Activated T-cell treated with anti-CD3 and anti-CD28 coated beads, Interleukin-2, amount 50 U/mL, for 72 hours (primary cell): Measurements from ENCODE around the gene FABP3. TPM values are rescaled to one million over a fixed set of nuclear protein-coding genes. Genes with fewer than 3 reads are reported as not detected.

Experiments used
- ATAC-seq, 2 donors: fragments of 150-1000 bp; cut with Tn5 transposase; replicated peaks in 1 of 2; 2 replicates each; pipeline ENCODE4 v1.10.0; 2021; ENCODE audit warnings: moderate library complexity in 2 of 2, mild to moderate bottlenecking in 1 of 2
- DNase-seq, 2 donors: peaks; one replicate each; pipeline ENCODE4 v3.0.0; 2021 to 2022; ENCODE audit warnings: mixed read lengths in 1 of 2
- H3K27ac Mint-ChIP-seq: one replicate; pipeline ENCODE4 v1.8.0; 2022; ENCODE audit warnings: mild to moderate bottlenecking, moderate library complexity, mixed read lengths
- H3K27me3 Mint-ChIP-seq: one replicate; pipeline ENCODE4 v1.8.0; 2022; ENCODE audit warnings: low read depth, mixed read lengths
- H3K36me3 Mint-ChIP-seq, 2 donors: one replicate each; pipeline ENCODE4 v1.8.0; 2022; ENCODE audit warnings: mixed read lengths in 2 of 2, mild to moderate bottlenecking in 1 of 2; ENCODE audit not compliant: insufficient read depth in 2 of 2
- H3K4me1 Mint-ChIP-seq: one replicate; pipeline ENCODE4 v1.8.0; 2022; ENCODE audit warnings: low read depth, mixed read lengths
- H3K4me3 Mint-ChIP-seq, 2 donors: one replicate each; pipeline ENCODE4 v1.8.0; 2022; ENCODE audit warnings: mild to moderate bottlenecking in 2 of 2, mixed read lengths in 2 of 2, moderate library complexity in 2 of 2
- H3K9me3 Mint-ChIP-seq, 2 donors: one replicate each; pipeline ENCODE4 v1.8.0; 2022; ENCODE audit warnings: mixed read lengths in 2 of 2
- total RNA-seq, 2 donors: library from RNA; stranded (reverse); gene quantifications; one replicate each; pipeline ENCODE4 v1.2.3, GENCODE V29; 2022

Gene FABP3
- total RNA-seq = not detected

DNA sequence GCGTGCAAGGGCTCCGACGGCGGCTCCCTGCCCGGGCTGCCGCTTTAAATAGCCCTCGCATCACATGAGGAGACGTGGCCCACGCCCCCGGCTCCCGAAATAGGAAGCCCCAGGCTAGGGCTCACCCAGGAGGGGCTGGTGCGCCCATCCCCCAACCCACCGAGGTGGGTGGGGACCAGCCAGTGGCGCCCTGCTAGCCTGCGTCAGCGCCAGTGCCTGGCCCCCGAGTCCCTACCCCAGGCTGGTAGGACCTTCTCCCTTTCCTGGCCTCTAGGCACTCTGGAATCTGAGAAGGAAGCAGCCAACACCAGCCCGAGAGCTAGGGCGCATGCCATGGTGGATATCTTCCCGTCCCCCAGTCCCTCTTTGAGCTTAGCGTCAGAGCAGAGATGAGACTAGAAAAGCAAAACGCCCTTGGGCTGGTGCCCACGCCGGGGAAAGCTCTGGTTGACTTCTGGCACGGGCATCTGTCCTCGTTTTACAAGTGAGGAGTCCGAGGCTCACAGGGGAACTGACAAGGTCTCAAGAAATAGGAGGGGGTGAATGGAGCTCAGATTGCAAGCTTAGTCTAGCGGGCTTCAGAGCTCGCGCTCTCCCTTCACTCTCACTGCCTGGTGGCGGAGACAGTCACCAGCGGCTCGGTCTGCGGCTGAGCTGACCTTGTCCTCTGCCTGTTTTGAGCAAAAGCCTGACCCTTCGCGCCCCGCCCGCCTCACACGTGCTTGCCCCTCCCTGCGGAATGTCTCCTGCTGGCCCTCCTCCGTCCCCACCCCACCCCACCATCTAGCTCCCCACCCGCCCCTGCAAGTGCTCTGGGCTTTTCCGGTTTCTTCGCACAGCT is at the start of gene FABP3:
TSS of gene FABP3 (minus strand) at position 21 of the 841 bp plus-strand sequence. CDS start 62 bp downstream, outside the sequence.
- Mint-ChIP-seq H3K9me3 (no peaks in the 10 kb centered on the region), H3K4me1 (peaks cover 23% of the 10 kb centered on the region), H3K4me3 (peak within 1 kb of the TSS; percentile 75 to 82), H3K27me3 (peaks cover 15% of the 10 kb centered on the region), H3K36me3 (no peaks in the 10 kb centered on the region), H3K27ac (no peak within 1 kb of the TSS)
- ATAC-seq = peak; percentile 68 to 72
- DNase-seq = peak; percentile 15 to 33

DNA sequence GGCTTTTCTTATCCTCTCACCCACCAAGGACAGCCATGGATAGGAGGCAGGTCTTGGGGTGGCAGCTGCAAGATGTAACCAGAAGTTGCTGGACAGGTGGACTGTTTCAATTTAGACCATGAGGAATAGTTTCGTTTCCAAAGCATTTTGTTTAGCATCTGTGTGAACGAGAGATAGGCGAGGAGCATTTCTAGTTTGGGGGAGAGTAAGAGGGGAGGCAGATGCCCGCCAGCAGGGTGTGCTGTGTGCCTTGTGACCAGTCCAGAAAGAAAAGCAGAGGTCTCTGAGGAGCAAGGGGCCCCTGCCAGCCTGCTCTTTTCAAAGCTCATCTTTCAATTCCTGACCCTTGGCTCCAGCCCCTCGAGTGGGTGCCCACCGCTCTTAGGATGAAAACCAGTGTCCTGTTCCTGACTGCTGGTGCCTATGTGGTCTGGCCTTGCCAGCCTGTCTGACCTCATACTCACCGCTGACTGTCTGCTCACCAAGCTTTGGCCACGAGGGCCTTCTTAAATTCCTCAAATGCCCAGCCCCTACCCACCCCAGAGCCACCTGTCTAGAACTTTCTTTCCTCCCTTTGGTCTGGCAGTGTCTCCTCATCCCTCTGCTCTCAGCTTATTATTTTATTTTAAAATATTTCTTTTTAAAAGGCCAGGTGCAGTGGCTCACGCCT is 48.6 kb upstream of the FABP3 start:
- Mint-ChIP-seq H3K27ac (no peak overlapping the region), H3K4me3 (no peak overlapping the region), H3K36me3 (no peaks in the 10 kb centered on the region), H3K9me3 (no peaks in the 10 kb centered on the region), H3K4me1 (peaks cover 8% of the 10 kb centered on the region), H3K27me3 (peaks cover 33% of the 10 kb centered on the region)
- ATAC-seq (no peak), DNase-seq (no peak)

DNA sequence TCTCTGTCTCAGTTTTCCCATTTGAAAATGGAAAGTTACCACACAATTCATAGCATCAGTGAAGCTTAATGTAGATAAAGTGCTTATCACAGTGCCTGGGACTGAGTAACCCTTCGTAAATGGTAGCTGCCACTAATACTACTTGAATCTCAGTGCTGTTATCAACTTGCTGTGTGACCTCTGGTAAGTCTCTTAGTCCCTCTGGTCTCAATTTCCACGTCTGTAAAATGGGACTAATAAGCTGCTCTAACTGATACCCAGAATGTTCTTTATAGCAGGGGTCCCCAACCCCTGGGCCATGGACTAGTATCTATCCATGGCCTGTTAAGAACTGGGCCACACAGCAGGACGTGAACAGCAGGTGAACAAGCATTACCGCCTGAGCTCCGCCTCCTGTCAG is 47.8 kb upstream of the FABP3 start:
- Mint-ChIP-seq H3K9me3 (no peaks in the 10 kb centered on the region), H3K4me3 (no peak overlapping the region), H3K27ac (no peak overlapping the region), H3K36me3 (no peaks in the 10 kb centered on the region), H3K4me1 (peaks cover 8% of the 10 kb centered on the region), H3K27me3 (peaks cover 41% of the 10 kb centered on the region)
- no peak for DNase-seq
- no peak for ATAC-seq

DNA sequence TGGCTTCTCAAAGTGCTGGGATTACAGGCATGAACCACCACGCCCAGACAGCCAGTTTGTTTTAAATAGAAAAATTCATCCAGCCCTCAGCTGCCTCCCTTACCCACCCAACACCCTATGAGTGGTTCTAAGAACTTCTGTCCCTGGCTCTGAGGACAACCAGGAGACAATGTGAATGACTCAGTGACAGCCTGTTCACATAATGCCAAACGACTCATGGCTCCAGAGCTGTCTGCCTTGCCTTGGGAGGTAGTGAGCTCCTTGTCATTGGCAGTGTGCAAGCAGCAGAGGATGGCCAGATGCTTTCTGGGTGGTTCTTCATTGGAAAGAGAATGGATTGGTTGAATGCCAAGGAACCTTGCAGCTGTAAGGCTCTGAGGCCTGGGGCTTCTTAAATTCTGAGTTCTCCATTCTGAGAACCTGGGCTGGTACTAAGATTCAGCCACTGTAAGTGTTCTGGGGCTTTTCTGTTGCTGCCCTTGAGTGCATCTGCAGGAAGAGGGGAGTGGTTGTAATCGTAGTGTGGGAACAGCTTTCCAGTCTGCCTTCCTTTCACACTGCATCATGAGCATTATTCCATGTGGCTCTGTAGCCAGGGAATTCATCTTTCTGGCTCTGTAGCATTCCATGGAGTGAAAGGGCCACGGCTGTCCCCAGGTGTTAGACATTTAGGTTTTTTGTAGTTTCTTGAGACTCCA is 45.9 kb upstream of the FABP3 start:
- DNase-seq (no peak), ATAC-seq (no peak)
- Mint-ChIP-seq H3K27me3 (peaks cover 50% of the 10 kb centered on the region), H3K27ac (no peak overlapping the region), H3K4me3 (no peak overlapping the region), H3K9me3 (no peaks in the 10 kb centered on the region), H3K36me3 (peaks cover 0 to under 1% of the 10 kb centered on the region in 2 donors), H3K4me1 (peaks cover 12% of the 10 kb centered on the region)

DNA sequence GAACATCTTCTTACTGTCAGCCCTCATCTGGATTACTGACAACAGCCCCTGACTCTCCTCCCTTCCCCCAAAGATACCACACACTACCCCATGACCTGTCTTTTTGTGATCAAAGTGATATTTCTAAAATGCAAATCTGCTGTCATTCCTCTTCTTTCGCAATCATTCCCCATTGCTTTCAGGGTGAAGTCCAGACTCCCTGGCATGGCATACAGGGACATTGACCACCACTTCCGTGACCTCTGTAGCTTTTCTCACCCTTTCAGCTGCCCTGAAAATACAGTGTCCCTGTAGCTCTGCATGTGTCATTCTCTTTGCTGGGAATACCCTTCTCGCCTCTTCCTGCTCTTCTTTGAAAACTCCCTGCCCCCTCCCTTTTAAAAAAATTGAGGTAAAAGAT is 44.3 kb upstream of the FABP3 start:
- no peak overlapping the region for H3K4me3 Mint-ChIP-seq
- H3K36me3 Mint-ChIP-seq = peaks cover 0 to 2% of the 10 kb centered on the region in 2 donors
- no peak overlapping the region for H3K27ac Mint-ChIP-seq
- peaks cover 7% of the 10 kb centered on the region for H3K4me1 Mint-ChIP-seq
- H3K27me3 Mint-ChIP-seq = peaks cover 50% of the 10 kb centered on the region
- DNase-seq = no peak
- ATAC-seq = no peak
- H3K9me3 Mint-ChIP-seq = no peaks in the 10 kb centered on the region

DNA sequence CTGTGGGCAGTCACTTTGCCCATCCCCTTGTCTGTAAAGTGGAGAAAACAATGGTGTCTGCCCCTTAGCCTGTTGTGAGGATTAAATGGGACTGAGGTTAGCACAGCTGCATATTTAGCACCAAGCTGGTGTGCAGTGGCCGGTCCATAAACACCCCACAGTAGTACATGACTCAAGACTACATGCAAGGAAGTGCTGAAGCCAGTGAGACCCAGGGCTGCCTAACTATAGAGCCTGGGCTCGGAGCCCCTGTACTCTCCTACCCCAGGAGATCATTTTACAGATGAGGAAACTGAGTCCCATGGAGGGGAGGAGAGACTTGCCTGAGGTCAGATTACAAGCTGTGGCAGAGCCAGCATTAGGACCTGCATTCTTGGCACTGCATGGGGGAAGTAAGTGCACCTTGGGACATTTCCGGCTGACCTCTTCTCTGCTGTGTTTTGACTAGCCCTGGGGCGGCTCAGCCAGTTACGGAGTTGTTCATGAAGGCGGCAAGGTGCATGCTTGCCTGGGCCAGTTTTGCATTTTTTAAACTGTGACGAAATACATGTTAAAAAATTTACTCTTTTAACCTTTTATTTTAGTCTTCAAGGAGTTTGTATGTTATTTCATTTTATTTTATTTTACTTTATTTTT is 43.3 kb upstream of the FABP3 start:
- H3K9me3 Mint-ChIP-seq = no peaks in the 10 kb centered on the region
- peaks cover 7% of the 10 kb centered on the region for H3K4me1 Mint-ChIP-seq
- ATAC-seq = no peak
- H3K4me3 Mint-ChIP-seq = no peak overlapping the region
- H3K27ac Mint-ChIP-seq = no peak overlapping the region
- no peak for DNase-seq
- peaks cover 0 to 2% of the 10 kb centered on the region in 2 donors for H3K36me3 Mint-ChIP-seq
- peaks cover 59% of the 10 kb centered on the region for H3K27me3 Mint-ChIP-seq

DNA sequence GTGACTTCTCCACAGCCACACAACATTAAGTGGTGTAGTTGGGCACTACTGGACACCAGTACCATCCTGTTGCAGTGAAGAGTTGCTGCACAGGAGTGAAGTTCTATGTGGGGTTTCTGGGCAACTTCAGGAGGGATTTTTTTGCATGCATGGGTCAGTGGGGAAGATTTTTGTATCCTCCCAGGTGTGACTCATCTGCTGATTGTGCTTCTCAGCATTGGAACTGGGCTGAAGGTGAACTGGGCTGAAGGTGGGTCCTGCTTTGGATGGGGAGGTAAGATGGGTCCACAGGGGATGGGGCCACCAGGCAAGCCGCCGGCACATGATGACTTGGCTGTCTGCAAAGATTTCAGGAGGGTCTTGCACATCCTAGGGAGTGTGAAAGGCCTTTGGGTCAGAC is 42.8 kb upstream of the FABP3 start:
- peaks cover 7% of the 10 kb centered on the region for H3K4me1 Mint-ChIP-seq
- peaks cover 0 to 2% of the 10 kb centered on the region in 2 donors for H3K36me3 Mint-ChIP-seq
- H3K27me3 Mint-ChIP-seq = peaks cover 64% of the 10 kb centered on the region
- H3K27ac Mint-ChIP-seq = no peak overlapping the region
- H3K9me3 Mint-ChIP-seq = no peaks in the 10 kb centered on the region
- DNase-seq (no peak), ATAC-seq (no peak)
- H3K4me3 Mint-ChIP-seq = no peak overlapping the region

DNA sequence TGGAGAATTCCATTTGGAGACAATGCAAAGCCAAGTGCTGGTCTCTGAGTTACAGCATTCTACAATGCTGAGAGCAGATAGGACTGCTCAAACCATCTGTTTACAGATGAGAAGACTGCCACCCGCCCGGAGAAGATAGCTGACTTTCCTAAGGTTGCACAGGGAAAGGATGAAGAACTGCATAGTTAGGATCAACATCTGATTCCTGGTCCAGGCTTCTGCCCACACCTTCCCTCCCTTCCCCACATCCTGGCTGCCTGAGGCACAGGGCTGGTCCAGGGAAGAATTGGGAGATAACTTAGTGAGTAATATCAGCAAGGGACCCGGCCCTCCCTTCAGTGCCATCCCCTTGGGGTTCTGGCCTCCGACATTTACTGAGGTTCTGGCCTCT is 42.1 kb upstream of the FABP3 start:
- H3K27me3 Mint-ChIP-seq = peaks cover 68% of the 10 kb centered on the region
- no peak overlapping the region for H3K27ac Mint-ChIP-seq
- no peak overlapping the region for H3K4me3 Mint-ChIP-seq
- peaks cover 7% of the 10 kb centered on the region for H3K4me1 Mint-ChIP-seq
- H3K9me3 Mint-ChIP-seq = no peaks in the 10 kb centered on the region
- DNase-seq (no peak), ATAC-seq (no peak)
- H3K36me3 Mint-ChIP-seq = peaks cover 0 to 2% of the 10 kb centered on the region in 2 donors

DNA sequence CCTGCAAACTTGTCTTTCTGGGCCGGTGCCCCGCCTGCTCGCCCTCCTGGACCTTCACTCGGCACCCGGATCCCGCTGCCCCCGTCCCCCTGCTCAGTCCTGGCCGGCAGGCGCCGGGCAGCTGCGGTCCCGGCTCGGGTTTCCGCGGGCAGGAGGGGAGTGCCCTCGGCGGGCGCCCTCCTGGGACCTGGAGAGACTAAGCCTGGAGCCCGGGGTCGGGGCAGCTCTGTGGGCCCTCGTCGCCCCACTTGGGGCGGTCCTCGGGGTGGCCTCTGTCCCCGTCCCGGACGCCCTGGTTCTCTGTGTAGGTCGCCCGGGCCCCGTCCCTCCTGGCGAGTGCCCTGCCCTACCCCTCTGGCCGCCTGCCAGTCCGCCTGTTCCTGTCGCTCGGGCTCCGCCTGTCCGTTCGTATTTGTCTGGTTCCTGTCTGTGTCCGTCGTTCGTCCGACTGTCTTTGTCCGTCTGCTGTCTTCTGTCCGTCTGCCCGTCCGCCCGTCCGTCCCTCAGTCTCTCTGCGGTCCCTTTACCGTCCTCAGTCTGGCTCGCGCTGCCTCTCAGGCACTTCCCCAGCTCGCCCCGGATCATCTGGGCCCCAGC is 40.6 kb upstream of the FABP3 start:
- Mint-ChIP-seq H3K27me3 (peaks cover 74% of the 10 kb centered on the region), H3K4me3 (peak overlapping the region; percentile 86 to 93), H3K4me1 (peaks cover 7% of the 10 kb centered on the region), H3K9me3 (no peaks in the 10 kb centered on the region), H3K27ac (no peak overlapping the region), H3K36me3 (peaks cover 0 to 2% of the 10 kb centered on the region in 2 donors)
- ATAC-seq (peak; percentile 56 to 66), DNase-seq (peak; percentile 36 to 47)

DNA sequence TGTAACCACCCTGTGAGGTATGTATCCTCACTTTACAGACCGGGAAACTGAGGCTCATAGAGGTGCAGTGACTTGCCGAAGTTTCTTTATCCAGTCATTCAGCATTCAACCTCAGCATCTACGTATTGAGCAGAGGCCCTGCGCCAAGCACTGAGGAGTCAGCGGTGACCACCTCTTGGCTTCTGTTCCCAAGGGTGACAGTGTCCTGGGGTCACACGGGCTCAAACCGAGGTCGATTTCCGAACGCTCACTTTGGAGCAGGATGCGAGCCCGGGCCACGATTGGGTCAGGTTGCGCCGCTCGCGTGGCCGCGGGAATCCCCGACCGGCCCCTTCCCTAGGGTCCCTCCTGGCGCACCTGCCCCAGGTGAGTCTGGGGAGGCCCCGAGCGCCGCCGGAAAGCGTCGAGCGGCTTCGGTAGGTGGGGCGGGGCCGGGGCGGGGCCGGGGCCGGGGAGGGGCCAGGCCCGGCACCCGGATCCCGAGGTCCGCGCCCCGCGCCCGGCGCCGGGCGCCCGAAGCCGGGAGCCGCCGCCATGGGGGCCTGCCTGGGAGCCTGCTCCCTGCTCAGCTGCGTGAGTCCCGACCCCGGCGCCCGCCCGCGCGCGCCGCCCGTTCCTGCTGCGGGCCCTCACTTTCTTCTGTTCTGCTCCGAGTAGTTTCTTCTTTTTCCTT is 40.0 kb upstream of the FABP3 start, which contains the start of gene SERINC2:
TSS of gene SERINC2 (plus strand) at position 482 of the 673 bp plus-strand sequence. CDS start at position 535, 53 bp downstream.
- ATAC-seq (peak; percentile 73 to 78), DNase-seq (peak; percentile 19 to 25)
- H3K27ac Mint-ChIP-seq = no peak within 1 kb of the TSS
- peaks cover 77% of the 10 kb centered on the region for H3K27me3 Mint-ChIP-seq
- peaks cover 0 to 2% of the 10 kb centered on the region in 2 donors for H3K36me3 Mint-ChIP-seq
- H3K4me3 Mint-ChIP-seq = peak within 1 kb of the TSS; percentile 86 to 93
- H3K9me3 Mint-ChIP-seq = no peaks in the 10 kb centered on the region
- H3K4me1 Mint-ChIP-seq = peaks cover 7% of the 10 kb centered on the region

DNA sequence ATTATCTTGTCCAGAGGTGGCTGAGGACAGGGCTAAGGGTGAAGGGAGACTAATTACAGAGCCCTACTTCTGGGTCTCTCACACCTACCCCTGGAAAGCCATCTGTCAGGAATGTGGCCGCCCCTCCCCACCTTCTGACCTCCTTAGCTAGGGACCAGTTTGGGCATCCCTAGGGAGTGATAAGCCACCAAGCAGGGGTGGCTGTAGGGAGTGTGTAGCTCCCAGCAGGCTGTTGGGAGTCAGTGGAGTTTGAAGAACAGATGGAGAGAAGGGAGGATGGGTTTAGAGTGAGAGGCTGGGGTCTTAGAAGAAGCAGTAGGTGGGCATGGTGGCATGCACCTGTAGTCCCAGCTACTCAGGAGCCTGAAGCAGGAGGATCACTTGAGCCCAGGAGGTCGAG is 39.3 kb upstream of the FABP3 start:
- Mint-ChIP-seq H3K27me3 (peaks cover 71% of the 10 kb centered on the region), H3K4me1 (peaks cover 7% of the 10 kb centered on the region), H3K9me3 (no peaks in the 10 kb centered on the region), H3K36me3 (peaks cover 0 to 2% of the 10 kb centered on the region in 2 donors), H3K27ac (no peak overlapping the region), H3K4me3 (peak overlapping the region; percentile 62 to 67)
- DNase-seq (no peak), ATAC-seq (no peak)

DNA sequence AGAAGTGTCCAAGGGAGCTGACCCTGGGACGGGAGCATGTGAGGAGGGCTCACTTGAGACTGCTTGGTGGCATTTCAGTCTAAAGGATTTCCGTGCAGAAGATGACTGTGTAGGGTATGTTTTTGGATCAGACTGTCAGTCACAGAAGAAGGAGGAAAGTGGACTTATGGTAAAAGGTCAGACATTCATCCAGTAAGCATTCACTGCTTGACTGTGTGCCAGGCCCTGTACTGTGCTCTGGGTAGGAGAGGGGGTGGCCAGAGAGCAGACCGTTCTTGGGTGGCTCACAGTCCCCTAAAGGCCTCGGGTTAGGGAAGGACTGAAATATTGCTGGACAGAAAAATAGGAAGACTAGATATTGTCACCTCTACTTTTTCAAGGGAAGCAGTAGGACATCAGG is 38.0 kb upstream of the FABP3 start:
- peaks cover 0 to 2% of the 10 kb centered on the region in 2 donors for H3K36me3 Mint-ChIP-seq

More for the DNA sequence above, 38.0 kb upstream of the FABP3 start:
- no peaks in the 10 kb centered on the region for H3K9me3 Mint-ChIP-seq
- DNase-seq = no peak
- H3K4me1 Mint-ChIP-seq = peaks cover 7% of the 10 kb centered on the region
- peaks cover 58% of the 10 kb centered on the region for H3K27me3 Mint-ChIP-seq
- ATAC-seq = no peak
- H3K27ac Mint-ChIP-seq = no peak overlapping the region
- H3K4me3 Mint-ChIP-seq = no peak overlapping the region
